Activated T-cell treated with anti-CD3 and anti-CD28 coated beads, Interleukin-2, amount 50 U/mL, for 72 hours (primary cell): Measurements from ENCODE around the gene AFDN. TPM values are rescaled to one million over a fixed set of nuclear protein-coding genes. Genes with fewer than 3 reads are reported as not detected.

Experiments
- ATAC-seq, 2 donors: fragments of 150-1000 bp; cut with Tn5 transposase; replicated peaks in 1 of 2; 2 replicates each; pipeline ENCODE4 v1.10.0; 2021; ENCODE audit warnings: moderate library complexity in 2 of 2, mild to moderate bottlenecking in 1 of 2
- DNase-seq, 2 donors: peaks; one replicate each; pipeline ENCODE4 v3.0.0; 2021 to 2022; ENCODE audit warnings: mixed read lengths in 1 of 2
- H3K27ac Mint-ChIP-seq: one replicate; pipeline ENCODE4 v1.8.0; 2022; ENCODE audit warnings: mild to moderate bottlenecking, moderate library complexity, mixed read lengths
- H3K27me3 Mint-ChIP-seq: one replicate; pipeline ENCODE4 v1.8.0; 2022; ENCODE audit warnings: low read depth, mixed read lengths
- H3K36me3 Mint-ChIP-seq, 2 donors: one replicate each; pipeline ENCODE4 v1.8.0; 2022; ENCODE audit warnings: mixed read lengths in 2 of 2, mild to moderate bottlenecking in 1 of 2; ENCODE audit not compliant: insufficient read depth in 2 of 2
- H3K4me1 Mint-ChIP-seq: one replicate; pipeline ENCODE4 v1.8.0; 2022; ENCODE audit warnings: low read depth, mixed read lengths
- H3K4me3 Mint-ChIP-seq, 2 donors: one replicate each; pipeline ENCODE4 v1.8.0; 2022; ENCODE audit warnings: mild to moderate bottlenecking in 2 of 2, mixed read lengths in 2 of 2, moderate library complexity in 2 of 2
- H3K9me3 Mint-ChIP-seq, 2 donors: one replicate each; pipeline ENCODE4 v1.8.0; 2022; ENCODE audit warnings: mixed read lengths in 2 of 2
- total RNA-seq, 2 donors: library from RNA; stranded (reverse); gene quantifications; one replicate each; pipeline ENCODE4 v1.2.3, GENCODE V29; 2022

AFDN gene
- total RNA-seq, 2 donors from 2014 or later: 21.6 to 31.9 TPM

DNA sequence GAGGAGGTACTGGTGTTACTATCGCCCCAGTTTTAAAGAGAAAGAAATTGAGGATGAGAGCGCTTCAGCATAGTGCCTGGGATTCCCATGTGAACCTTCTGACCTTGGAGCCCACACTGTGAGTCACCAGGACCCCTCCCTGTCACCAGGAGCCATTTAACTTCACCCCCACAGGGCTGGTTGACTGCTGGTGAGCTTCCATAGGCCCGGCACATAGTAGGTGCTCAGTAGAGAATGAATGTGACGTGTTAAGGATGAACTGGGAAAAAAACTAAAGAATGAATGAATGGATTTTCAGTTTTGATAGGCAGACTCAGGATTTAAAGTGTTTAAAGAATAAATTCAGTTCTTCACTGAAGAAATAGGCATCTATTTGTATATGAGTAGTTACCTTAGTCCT lies 117.4 kb downstream of the AFDN start:
- no peak for ATAC-seq
- no peaks in the 10 kb centered on the region for H3K4me1 Mint-ChIP-seq

GRCh38 chr6:167946007-167946406 lies 119.3 kb downstream of the AFDN start:
- H3K4me3 Mint-ChIP-seq: no peak overlapping the region
- no peaks in the 10 kb centered on the region for H3K9me3 Mint-ChIP-seq
- DNase-seq (no peak), ATAC-seq (no peak)
- no peaks in the 10 kb centered on the region for H3K4me1 Mint-ChIP-seq
- no peaks in the 10 kb centered on the region for H3K27me3 Mint-ChIP-seq
- H3K36me3 Mint-ChIP-seq: no peaks in the 10 kb centered on the region
- H3K27ac Mint-ChIP-seq: no peak overlapping the region

More for the DNA sequence above, 117.4 kb downstream of the AFDN start:
- H3K27me3 Mint-ChIP-seq: no peaks in the 10 kb centered on the region
- no peak overlapping the region for H3K27ac Mint-ChIP-seq
- DNase-seq: no peak
- H3K9me3 Mint-ChIP-seq: no peaks in the 10 kb centered on the region
- no peak overlapping the region for H3K4me3 Mint-ChIP-seq
- H3K36me3 Mint-ChIP-seq: no peaks in the 10 kb centered on the region

DNA sequence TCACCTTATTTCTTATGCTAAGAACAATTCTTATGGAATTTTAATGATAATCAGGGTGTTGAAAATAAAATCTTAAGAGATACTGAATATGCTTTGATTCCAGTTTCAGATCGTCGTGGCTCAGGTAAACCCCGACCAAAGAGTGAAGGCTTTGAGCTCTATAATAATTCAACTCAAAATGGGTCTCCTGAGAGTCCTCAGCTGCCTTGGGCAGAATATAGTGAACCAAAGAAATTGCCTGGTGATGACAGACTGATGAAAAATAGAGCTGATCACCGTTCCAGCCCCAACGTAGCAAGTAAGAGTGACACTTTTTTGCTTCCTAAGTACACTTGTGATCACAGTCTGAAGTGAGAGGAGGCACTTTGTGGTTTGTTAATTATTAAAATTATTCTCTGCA lies 119.9 kb downstream of the AFDN start:
- no peak for DNase-seq
- Mint-ChIP-seq H3K4me3 (no peak overlapping the region), H3K9me3 (no peaks in the 10 kb centered on the region), H3K4me1 (no peaks in the 10 kb centered on the region), H3K27ac (no peak overlapping the region), H3K36me3 (no peaks in the 10 kb centered on the region), H3K27me3 (no peaks in the 10 kb centered on the region)
- no peak for ATAC-seq

DNA sequence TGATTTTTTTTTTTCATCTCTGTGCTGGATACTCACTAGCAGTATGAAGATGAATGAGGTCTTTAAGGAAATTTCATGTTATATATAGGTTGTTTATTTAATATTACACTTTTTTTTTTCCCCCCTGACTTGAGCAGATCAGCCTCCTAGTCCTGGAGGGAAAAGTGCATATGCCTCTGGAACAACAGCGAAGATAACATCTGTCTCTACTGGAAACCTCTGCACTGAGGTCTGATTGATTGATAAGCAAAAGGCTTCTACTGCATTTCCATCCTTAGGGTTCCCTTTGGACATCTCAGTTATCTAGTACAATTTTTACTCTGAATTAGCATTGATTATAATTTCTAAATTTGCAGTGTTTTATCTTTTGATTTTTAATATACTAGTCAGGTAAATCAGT lies 121.0 kb downstream of the AFDN start:
- Mint-ChIP-seq H3K27me3 (no peaks in the 10 kb centered on the region), H3K27ac (no peak overlapping the region), H3K4me1 (no peaks in the 10 kb centered on the region), H3K36me3 (no peaks in the 10 kb centered on the region), H3K4me3 (no peak overlapping the region), H3K9me3 (no peaks in the 10 kb centered on the region)
- no peak for ATAC-seq
- no peak for DNase-seq

DNA sequence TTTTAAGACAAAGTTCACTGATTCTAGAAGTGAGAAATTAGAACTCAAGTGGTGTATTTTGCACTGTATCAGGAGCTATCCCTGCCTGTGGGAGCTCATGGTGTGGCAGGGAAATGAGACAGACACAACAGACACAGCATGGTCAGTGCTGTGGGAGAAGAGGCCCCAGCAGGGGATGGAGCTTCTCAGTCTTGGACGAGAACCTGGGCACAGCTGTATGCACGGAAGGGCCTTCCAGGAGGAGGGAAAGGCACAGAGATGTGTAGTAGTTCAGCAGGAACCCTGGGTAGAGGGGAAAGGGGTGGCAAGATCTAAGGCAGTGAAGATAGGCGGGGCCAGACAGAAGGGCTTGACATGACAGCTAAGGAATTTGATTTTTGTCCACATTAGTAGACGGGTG lies 122.0 kb downstream of the AFDN start:
- no peaks in the 10 kb centered on the region for H3K36me3 Mint-ChIP-seq
- no peaks in the 10 kb centered on the region for H3K4me1 Mint-ChIP-seq
- DNase-seq (no peak), ATAC-seq (no peak)
- H3K9me3 Mint-ChIP-seq: no peaks in the 10 kb centered on the region
- H3K27me3 Mint-ChIP-seq: no peaks in the 10 kb centered on the region
- no peak overlapping the region for H3K4me3 Mint-ChIP-seq
- no peak overlapping the region for H3K27ac Mint-ChIP-seq

DNA sequence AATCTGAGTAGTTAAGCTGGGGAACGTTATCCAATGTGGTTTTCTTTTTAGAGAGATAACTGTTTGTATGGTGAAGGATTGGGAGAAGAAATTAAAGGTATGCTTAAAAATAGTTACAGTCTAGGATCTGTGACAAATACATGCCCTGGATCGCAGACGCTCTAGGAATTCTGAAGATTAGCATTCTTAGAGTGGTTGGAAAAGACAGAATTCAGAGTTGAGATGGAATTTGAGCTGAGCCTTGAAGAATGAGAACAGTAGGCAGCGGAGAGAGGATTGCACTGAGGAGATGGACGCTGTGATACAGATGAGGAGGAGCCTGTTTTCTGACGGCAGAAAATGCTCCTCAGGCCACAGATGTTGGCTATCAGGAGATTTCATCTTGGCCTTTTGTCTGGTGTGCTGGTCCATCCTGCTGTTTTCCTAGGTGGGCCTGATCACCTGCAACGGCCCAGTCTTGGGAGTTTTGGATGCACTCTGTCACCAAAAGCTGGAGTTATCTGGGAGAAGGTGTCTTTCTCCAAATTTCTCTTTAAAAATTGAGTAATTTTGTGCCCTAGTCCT lies 122.5 kb downstream of the AFDN start:
- Mint-ChIP-seq H3K27me3 (no peaks in the 10 kb centered on the region), H3K36me3 (no peaks in the 10 kb centered on the region), H3K9me3 (no peaks in the 10 kb centered on the region), H3K4me1 (no peaks in the 10 kb centered on the region), H3K4me3 (no peak overlapping the region), H3K27ac (no peak overlapping the region)
- no peak for DNase-seq
- ATAC-seq: no peak

GRCh38 chr6:167951781-167952511 lies 125.2 kb downstream of the AFDN start:
- no peaks in the 10 kb centered on the region for H3K27me3 Mint-ChIP-seq
- no peaks in the 10 kb centered on the region for H3K36me3 Mint-ChIP-seq

GRCh38 chr6:167952512-167952859 lies 125.8 kb downstream of the AFDN start:
- DNase-seq: no peak
- H3K9me3 Mint-ChIP-seq: no peaks in the 10 kb centered on the region
- no peaks in the 10 kb centered on the region for H3K4me1 Mint-ChIP-seq
- H3K27ac Mint-ChIP-seq: no peak overlapping the region
- no peak for ATAC-seq
- no peak overlapping the region for H3K4me3 Mint-ChIP-seq
- H3K27me3 Mint-ChIP-seq: no peaks in the 10 kb centered on the region
- H3K36me3 Mint-ChIP-seq: no peaks in the 10 kb centered on the region

More at GRCh38 chr6:167951781-167952511, 125.2 kb downstream of the AFDN start:
- H3K27ac Mint-ChIP-seq: no peak overlapping the region
- H3K4me1 Mint-ChIP-seq: no peaks in the 10 kb centered on the region
- no peak overlapping the region for H3K4me3 Mint-ChIP-seq
- H3K9me3 Mint-ChIP-seq: no peaks in the 10 kb centered on the region
- no peak for DNase-seq
- no peak for ATAC-seq

- Mint-ChIP-seq H3K27me3 (no peaks in the 10 kb centered on the region), H3K4me1 (no peaks in the 10 kb centered on the region), H3K27ac (no peak overlapping the region), H3K4me3 (no peak overlapping the region), H3K36me3 (no peaks in the 10 kb centered on the region), H3K9me3 (no peaks in the 10 kb centered on the region)
- DNase-seq (no peak), ATAC-seq (no peak)
Observed at GRCh38 chr6:167953551-167953950, 126.8 kb downstream of the AFDN start.

DNA sequence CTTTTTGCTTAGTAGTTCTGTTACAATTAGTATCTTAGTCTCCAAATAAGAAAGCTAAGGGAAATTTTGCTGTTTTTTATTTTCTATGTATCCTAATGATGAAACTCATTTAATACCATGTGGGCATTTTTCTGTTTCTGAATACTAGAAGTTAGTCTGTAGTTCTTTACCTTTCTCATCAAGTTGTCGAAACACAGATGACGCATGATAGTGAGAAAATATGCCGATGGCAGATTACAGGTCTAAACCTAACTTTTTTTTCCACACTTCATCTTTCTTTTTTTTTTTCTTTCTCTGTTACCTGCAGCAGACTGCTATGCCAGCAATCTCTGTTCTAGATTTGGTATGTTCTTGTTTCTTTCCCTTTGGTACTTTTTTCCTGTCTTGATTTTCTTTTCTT lies 127.4 kb downstream of the AFDN start:
- H3K27ac Mint-ChIP-seq: no peak overlapping the region
- ATAC-seq (no peak), DNase-seq (no peak)
- H3K9me3 Mint-ChIP-seq: no peaks in the 10 kb centered on the region
- H3K36me3 Mint-ChIP-seq: no peaks in the 10 kb centered on the region
- no peak overlapping the region for H3K4me3 Mint-ChIP-seq
- no peaks in the 10 kb centered on the region for H3K27me3 Mint-ChIP-seq
- no peaks in the 10 kb centered on the region for H3K4me1 Mint-ChIP-seq

DNA sequence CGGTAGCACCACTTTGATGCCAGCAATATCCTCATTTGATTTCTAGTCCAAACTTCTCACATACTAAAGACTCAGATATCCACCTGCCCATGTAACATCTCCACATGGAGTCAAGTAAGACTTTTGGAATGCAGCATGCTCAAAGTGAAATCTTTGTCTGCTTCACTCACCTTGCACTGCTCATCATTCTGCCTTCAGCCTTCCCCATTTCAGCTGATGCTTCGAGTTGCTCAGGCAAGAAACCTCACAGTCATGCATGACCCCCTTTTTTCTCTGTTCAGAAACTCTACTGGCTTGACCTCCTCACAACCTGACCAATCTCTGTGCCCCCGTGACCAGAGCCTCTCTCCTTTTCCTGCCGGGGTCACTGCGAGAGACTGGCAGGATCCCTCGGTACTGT lies 129.8 kb downstream of the AFDN start:
- H3K27me3 Mint-ChIP-seq: no peaks in the 10 kb centered on the region
- ATAC-seq (no peak), DNase-seq (no peak)
- H3K36me3 Mint-ChIP-seq: peaks cover 0 to under 1% of the 10 kb centered on the region in 2 donors
- H3K9me3 Mint-ChIP-seq: no peaks in the 10 kb centered on the region
- no peak overlapping the region for H3K27ac Mint-ChIP-seq
- H3K4me1 Mint-ChIP-seq: no peaks in the 10 kb centered on the region
- H3K4me3 Mint-ChIP-seq: no peak overlapping the region

DNA sequence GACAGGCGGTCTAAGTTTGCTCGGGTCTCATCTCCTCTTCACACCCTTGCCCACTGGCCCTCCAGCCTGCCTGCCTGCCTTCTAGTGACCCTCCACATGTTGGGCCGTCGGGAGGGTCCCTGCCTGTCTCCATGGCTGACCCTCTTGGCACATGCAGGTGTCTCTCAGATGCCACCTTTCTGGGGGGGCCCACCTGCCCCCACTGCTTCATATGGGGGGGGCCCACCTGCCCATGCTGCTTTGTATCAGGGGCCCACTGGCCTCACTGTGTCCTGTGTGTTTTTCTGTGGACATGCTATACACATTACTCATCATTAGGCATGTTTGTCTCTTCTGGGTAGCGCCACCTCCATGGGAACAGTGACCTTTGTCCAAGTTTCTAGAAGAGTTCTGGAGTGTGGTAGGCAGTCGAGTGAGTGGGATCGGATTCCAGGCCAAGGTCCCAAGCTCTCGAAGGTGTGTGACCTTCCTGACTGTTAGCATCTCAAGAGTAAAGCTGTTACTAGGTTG lies 130.3 kb downstream of the AFDN start:
- no peak for ATAC-seq
- Mint-ChIP-seq H3K9me3 (no peaks in the 10 kb centered on the region), H3K27ac (no peak overlapping the region), H3K4me1 (no peaks in the 10 kb centered on the region), H3K27me3 (no peaks in the 10 kb centered on the region), H3K4me3 (no peak overlapping the region), H3K36me3 (peaks cover 0 to 1% of the 10 kb centered on the region in 2 donors)
- no peak for DNase-seq

DNA sequence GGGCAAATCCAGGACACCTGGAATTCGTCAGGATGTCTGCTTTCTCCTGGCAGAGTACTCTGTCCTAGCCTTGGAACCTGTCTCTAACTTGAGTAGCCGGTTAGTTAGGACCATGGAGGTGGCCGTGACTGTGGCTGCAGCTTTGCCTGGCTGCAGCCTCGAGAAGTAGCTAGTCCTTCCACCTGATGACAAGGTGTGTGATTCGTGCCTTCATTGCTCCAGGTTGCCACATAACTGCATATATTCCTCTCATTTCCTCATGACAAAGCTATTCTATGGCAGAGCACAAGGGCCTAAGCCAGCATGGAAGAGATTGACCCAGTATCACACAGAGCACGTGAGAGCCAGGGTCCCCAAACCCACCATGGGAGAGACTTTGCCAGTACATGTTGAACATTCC lies 130.9 kb downstream of the AFDN start:
- peaks cover 0 to 1% of the 10 kb centered on the region in 2 donors for H3K36me3 Mint-ChIP-seq
- H3K4me3 Mint-ChIP-seq: no peak overlapping the region
- DNase-seq: no peak
- ATAC-seq: no peak
- H3K9me3 Mint-ChIP-seq: no peaks in the 10 kb centered on the region
- no peak overlapping the region for H3K27ac Mint-ChIP-seq
- H3K4me1 Mint-ChIP-seq: no peaks in the 10 kb centered on the region
- H3K27me3 Mint-ChIP-seq: no peaks in the 10 kb centered on the region

DNA sequence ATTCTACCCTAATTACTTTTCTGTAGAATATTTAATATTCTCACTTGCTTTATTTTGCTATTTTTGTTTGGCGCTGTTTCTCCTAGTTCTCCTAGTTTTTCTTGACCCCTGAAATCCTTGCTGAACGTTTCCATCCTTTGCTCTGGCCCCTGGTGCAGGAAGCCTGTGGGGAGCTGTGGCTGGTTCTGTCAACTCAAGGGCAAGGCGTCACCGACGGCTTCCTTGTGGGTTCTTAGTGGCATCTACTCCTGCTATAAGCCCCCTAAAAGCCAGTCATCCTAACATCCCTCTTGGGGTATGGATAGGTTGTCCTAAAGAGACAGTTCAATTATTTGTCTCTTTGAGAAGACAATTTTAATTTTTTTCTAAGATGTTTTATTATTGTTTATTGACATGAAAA lies 133.9 kb downstream of the AFDN start:
- Mint-ChIP-seq H3K27ac (no peak overlapping the region), H3K36me3 (peaks cover 0 to 1% of the 10 kb centered on the region in 2 donors), H3K27me3 (no peaks in the 10 kb centered on the region), H3K4me1 (no peaks in the 10 kb centered on the region), H3K9me3 (no peaks in the 10 kb centered on the region), H3K4me3 (no peak overlapping the region)
- DNase-seq (no peak), ATAC-seq (no peak)
